Gastroesophageal sphincter (tissue), 3 donors: ENCODE results near the gene AK8.

Experiments used
- CTCF ChIP-seq, 4 experiments: fragments of 200-600 bp in 2 of 4; fragments of 450-650 bp in 2 of 4; sonication (generic) in 1 of 4; IDR thresholded peaks; one replicate each; pipeline ENCODE4 v1.5.1; 2017 to 2019; ENCODE audit warnings: antibody characterized with exemption in 4 of 4, mild to moderate bottlenecking in 2 of 4, moderate library complexity in 2 of 4
- EP300 ChIP-seq: sonication (generic); formaldehyde crosslinking; IDR thresholded peaks from one replicate; pipeline ENCODE4 v1.6.1; 2017; ENCODE audit warnings: antibody characterized with exemption, mild to moderate bottlenecking
- POLR2A ChIP-seq, 2 donors: fragments of 450-650 bp; IDR thresholded peaks; one replicate each; pipeline ENCODE4 v1.6.1; 2017; ENCODE audit warnings: antibody characterized with exemption in 2 of 2, mild to moderate bottlenecking in 2 of 2, moderate library complexity in 1 of 2
- POLR2AphosphoS5 ChIP-seq: sonication (generic); formaldehyde crosslinking; IDR thresholded peaks from one replicate; pipeline ENCODE4 v1.6.1; 2017; ENCODE audit warnings: antibody characterized with exemption

GRCh38 chr9:132887181-132888120 is 9.4 kb upstream of the AK8 start:
- TF ChIP-seq CTCF (IDR thresholded peaks at IDR 0.05) (no peak), POLR2A (IDR thresholded peaks at IDR 0.05) (no peak), POLR2AphosphoS5 (no peak), EP300 (no peak)
